H54 (cell line): Measurements from ENCODE around the gene VSX1.

Source experiments
- DNase-seq: peaks from one replicate; pipeline ENCODE4 v3.0.0; 2011; ENCODE audit warnings: low spot score, mixed read lengths; ENCODE audit not compliant: insufficient read length
- FAIRE-seq: peaks from 3 replicates; lab custom pipeline; 2011; peaks lifted over from hg19 to GRCh38; lab: Jason Lieb, UNC
- POLR2A ChIP-seq: IDR thresholded peaks from 2 replicates; pipeline ENCODE4 v1.6.1; 2011; ENCODE audit warnings: low read depth, mild to moderate bottlenecking, low read length

The VSX1 gene

DNA sequence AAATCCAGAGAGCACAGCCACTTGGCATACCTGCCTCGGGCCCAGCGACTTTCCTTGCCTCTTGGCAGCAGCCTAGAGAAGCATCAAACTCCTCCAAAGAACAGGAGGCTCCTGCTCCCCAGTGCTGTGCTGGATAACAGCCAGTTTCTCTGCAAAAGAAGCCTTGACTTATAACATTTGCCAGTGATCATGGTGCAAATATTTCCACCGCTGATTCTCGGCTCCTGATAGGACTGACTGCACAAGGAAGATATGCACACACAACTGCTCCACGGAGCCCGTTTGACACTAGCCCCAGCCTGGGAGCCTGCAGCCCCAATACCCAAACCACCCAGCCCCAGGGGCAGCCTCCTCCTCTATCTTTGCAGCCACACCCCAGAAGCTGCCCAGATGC, 41.5 kb downstream of the VSX1 start:
- FAIRE-seq = no peak
- no peak for TF ChIP-seq POLR2A
- no peak for DNase-seq

DNA sequence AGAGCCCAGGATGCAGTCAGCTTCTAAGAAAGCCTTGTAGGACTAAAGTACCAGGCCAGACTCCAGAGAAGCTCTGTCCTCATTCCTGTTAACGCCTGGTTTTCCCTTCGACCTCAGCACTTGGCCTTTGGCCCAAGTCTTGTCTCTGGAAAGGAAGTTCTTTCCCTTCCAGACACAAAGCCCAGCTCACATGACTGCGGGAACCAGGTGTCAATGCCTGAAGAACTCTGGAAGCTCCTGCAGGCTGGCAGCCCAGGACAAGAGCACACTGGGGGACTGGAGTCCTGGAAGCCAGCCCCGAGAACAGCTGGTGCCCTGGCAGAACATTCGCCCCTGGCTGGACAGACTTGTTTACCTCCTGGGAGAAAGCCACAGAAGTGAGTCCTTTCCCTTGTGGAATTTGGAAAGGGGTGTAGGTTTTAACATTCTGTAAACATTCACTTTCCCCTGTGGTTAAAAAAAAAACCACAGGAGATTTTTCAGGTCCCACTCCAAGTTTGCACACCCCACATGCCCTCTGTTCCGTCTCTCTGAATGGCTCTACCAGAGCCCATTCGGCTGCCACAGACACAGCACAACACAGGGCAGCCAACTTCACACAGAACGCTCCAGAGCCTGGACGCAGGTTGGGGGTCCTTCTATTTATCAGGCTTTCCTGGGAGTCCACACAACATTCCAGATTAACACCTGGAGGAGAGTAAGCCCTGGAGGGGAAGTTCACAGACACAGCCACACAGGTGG, 42.1 kb downstream of the VSX1 start:
- DNase-seq = no peak
- TF ChIP-seq POLR2A = no peak
- FAIRE-seq = no peak

DNA sequence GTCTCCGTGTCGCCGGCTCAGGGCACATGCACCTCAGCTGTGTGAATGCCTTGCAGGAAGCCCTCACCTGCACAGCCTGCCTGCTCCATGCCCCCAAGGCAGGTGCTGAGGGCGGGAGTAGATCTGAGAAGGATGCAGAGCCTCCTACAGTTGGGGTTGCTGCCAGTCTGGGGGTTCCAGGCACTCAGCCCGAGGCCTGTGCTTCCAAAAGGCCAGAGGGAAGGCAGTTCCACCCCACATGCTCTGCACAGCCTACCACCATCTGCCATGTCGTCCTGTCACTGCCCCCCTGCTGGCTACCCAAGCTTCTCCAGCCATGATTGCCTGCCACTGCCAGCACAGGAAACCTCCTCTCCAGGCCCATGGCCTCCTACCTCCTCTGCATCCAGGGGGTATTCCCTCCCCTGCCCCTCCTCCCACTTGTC, 43.3 kb downstream of the VSX1 start:
- TF ChIP-seq POLR2A = no peak
- FAIRE-seq (no peak), DNase-seq (no peak)

DNA sequence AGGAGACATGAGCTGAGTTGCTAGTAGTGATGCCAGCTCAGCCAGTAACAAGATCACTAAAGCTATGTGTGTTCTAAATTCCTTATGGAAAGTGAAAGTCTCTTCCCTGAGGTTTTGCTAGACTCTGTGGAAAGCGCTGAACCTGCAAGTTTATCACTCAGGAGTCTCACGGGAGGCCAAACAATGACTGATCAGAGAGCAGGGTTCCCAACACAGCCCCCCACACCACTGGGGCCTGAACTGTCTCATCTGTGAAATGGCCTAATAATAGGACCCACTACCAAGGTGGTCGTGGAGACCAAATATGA, 43.9 kb downstream of the VSX1 start:
- DNase-seq (no peak), FAIRE-seq (no peak)
- no peak for TF ChIP-seq POLR2A

DNA sequence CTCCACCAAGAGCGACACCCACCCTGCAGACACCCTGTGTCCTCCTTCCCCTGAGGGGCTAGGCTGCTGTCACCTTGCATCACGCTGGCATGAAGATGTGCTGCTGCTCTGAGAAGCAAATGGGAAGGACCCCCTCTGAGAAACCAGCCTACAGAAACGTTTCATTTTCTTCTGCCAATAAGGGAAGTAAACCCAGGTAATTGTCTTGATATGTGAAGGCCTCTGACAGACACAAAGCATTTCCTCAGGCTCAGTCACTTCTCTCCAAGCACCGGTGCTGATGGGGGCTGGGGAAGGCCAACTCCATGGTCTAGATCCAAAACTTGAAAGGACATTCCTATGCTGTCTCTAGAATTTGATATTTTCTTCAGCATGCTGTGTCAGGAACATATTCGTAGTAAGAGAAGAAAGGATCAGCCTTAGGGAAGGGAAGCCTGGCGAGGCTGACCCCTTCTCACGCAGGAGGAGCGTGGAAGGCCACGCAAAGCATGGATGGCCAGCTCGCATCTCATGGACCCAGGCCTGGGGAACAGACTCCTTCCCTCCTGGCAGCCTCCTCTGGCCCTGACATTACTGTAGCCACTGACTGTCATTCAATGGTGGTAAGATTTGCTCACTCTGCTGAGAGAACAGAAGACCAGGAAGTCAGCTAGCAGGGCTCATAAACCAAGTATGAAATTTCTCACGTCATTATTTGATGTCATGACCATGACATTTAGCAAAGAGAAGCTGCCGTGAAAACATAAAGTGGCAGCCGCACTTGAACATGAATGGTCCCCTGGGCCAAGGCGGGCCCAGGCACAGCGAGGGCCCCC, 44.4 kb downstream of the VSX1 start:
- DNase-seq = no peak
- FAIRE-seq = no peak
- TF ChIP-seq POLR2A = no peak

DNA sequence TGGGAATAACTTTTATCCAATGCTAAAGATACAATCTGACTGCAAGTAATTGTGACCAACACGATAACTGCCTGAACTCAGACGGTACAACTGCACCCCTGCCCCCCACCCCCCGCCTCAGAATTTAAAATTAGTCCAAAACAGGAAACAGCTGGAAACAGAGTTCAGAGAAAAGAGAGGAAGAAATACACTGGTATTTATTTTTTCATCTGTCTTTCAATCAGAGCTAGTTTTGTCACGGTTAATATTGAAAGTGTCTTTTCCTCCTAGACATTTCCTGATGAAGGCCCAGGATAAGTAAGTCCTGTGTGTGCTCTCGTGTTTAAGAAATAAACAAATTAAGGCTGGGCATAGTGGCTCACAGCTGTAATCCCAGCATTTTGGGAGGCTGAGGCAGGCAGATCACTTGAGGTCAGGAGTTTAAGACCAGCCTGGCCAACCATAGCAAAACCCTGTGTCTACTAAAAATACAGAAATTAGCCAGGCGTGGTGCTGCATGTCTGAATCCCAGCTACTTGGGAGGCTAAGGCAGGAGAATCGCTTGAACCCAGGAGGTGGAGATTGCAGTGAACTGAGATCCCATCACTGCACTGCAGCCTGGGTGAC, 45.5 kb downstream of the VSX1 start:
- TF ChIP-seq POLR2A = no peak
- FAIRE-seq (no peak), DNase-seq (no peak)

DNA sequence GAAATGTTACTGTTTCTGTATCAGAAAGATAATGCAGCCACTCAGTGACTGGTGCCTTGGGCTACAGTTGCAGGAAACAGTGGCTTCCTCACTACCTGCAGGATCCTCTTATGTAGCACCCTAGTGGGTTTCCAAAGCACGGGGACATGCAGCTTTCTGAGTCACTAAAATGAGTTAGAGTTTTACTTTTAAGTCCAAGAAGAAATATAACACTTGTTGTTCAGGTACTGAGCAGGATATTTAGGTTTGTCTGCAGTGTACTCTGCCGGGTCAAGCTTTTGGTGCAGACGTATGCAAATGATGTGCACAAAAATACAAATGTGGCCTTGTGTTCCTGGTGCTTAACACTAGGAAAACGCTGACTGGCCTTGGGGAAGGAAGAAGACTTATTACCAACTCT, 46.0 kb downstream of the VSX1 start:
- FAIRE-seq (no peak), DNase-seq (no peak)
- no peak for TF ChIP-seq POLR2A

DNA sequence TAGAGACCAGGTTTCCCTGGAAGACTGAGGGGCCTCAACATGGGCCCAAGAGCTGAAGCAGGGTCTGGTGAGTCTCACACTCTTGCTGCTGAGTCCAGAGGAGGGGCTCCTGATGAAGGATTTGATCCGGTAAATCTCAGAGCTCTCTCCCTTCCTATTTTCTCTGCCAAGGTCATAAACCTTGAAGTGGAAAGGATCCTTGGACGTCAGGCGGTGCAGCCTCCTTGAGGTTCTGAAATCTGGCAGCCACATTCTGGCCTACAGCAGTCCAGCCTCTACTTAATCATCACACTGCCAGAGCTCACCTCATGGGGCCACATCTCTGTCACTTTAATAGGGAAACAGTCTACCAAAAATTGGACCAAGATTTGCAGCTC, 48.0 kb downstream of the VSX1 start:
- TF ChIP-seq POLR2A = no peak
- DNase-seq (no peak), FAIRE-seq (no peak)

DNA sequence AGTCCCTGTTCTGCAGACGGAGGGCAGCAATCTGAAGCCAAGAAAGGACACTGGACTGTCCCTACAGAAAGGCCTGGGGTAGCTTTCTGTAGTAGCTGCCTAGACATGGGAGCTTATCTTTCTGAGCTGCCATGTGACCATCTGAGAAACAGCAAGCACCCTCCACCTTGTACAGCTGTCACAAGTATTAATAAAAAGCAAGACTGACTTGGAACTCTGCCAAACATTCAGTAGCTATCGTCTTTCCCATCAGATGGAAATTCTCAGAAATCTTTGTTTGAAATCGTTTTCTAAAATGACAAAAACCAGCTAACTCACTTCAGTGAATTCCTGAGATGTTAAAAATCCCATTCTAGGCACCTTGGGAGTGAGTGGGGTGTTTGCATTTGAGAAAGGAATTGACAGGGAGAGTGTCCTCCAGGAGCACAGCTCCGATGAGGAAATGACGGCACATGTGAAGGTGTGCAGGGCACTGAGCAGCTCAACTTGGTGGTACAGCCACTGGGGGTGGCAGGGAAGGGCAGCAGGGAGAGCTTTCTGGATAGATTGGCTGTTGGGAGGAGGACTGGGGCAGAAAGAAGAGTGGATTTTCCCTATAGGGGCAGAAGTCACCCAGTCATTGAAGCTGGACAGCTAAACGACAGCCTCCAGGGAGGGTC, 48.5 kb downstream of the VSX1 start:
- no peak for DNase-seq
- no peak for TF ChIP-seq POLR2A
- no peak for FAIRE-seq

DNA sequence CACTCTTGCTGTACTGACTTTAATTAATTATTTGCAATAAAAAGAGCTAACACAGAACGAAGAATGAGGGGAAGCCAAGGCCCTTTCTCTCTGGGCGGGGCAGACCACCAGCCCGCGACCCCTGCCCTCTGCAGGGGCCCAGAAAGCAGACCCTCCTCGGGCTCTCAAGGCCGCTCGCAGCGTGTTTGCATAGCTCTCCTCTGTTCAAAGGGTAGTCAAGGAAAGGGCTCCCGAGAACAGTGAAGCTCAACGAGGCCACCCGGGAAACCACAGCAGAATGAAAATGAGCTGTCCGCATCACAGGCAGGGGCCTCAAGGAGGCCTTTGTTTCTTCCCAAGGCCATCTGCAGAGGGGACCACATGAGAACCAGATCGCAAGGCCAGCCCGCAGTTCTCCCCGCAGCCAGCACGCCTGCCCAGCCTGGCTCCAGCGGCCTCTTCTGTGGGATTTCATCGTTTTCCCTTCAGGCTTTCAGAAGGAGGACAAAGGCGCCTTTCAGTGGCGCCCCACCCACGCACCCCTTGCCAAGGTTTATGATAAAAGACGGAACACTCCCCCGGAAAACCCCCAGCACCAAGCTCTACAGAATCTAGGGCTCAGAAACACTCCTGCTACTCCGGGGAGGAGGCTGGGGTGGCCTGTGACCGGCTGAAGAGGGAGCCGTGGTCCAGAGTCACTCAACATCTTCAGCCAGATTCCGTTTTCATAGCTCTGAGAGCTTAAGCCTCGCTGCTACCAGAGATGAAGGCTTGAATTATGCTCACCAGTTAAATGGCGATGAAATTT, 49.3 kb downstream of the VSX1 start:
- no peak for TF ChIP-seq POLR2A
- no peak for DNase-seq
- FAIRE-seq = no peak

DNA sequence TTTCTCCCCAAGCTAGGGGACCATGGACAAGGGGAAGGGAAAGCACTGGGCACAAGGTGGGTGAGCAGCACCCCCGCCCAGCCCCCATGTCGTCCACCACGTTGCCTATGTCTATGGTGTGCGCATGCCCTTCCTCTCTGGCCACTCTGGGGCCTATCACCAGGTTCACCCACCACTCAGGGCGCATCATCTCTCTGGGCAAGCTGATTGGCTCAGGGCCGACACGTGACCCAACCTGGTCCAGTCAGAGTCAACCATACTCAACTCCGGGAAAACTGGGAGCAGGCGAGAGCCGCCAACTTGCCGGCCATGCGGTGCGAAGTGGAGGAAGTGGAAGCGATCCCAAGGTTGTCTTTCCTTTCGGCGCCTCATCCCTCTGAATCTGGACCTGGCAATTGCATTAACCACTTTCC, 49.9 kb downstream of the VSX1 start:
- FAIRE-seq = no peak
- no peak for DNase-seq
- no peak for TF ChIP-seq POLR2A

DNA sequence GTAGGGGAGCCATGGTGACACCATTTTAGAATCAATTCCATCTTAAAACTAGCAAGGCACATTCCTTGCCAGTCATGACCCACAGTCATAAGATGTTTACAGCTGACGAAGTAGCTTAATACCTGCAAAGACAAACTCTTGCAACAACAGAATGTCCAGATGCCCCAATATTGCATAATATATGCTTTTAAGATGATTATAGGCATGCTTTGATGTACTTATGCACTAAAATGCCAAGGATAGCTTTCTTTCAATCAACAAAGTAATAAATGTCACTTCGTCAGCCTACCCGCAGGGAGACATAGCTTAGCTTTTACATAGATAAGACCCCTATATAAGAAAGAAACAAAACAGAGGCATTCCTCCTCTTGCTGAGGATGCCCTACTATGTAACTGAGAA, 50.7 kb downstream of the VSX1 start:
- FAIRE-seq (no peak), DNase-seq (no peak)
- TF ChIP-seq POLR2A = no peak

DNA sequence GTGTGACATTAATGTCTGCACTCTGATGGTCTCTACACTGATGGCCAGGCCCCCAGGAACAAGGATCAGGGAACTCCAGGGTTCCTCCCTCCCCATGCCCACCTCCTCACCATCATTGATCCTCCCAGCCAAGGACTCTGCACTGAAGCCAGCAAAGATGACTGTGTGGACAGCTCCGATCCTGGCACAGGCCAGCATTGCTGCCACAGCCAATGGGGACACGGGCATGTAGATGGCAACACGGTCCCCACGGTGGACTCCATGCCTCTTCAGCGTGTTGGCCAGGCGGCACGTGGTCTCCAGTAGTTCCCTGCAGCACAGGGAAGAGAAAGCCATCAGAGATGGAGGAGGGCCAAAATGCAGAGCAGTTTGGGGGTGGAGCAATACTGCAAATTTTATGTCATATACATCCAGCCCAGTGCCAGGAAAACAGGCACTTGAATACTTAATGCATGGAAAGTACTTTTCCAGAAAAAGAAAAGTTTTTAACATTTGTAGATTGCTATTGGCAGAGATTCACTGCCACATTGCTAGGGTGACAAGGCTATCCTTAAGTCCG, 51.2 kb downstream of the VSX1 start:
- DNase-seq (no peak), FAIRE-seq (no peak)
- TF ChIP-seq POLR2A = no peak
